GM12891 (cell line): ENCODE data around the gene TTC7B.

ENCODE experiments used
- POU2F2 ChIP-seq: IDR thresholded peaks from 2 replicates; pipeline ENCODE4 v1.6.1; 2011; ENCODE audit warnings: low read depth, mild to moderate bottlenecking, control low read depth, low read length, moderate library complexity
- TAF1 ChIP-seq: IDR thresholded peaks from 2 replicates; pipeline ENCODE4 v1.6.1; 2011; ENCODE audit warnings: low read depth, low read length, control low read depth

- TF ChIP-seq TAF1, result no peak
- no peak for TF ChIP-seq POU2F2
Measured at GRCh38 chr14:90664911-90665310, 151.3 kb downstream of the TTC7B start.
